ENCODE measurements around the gene OR52B6. TPM values are rescaled to one million over a fixed set of nuclear protein-coding genes. Genes with fewer than 3 reads are reported as not detected.

The OR52B6 gene
- total RNA-seq, 1 donor from 2014 or later = not detected

DNA sequence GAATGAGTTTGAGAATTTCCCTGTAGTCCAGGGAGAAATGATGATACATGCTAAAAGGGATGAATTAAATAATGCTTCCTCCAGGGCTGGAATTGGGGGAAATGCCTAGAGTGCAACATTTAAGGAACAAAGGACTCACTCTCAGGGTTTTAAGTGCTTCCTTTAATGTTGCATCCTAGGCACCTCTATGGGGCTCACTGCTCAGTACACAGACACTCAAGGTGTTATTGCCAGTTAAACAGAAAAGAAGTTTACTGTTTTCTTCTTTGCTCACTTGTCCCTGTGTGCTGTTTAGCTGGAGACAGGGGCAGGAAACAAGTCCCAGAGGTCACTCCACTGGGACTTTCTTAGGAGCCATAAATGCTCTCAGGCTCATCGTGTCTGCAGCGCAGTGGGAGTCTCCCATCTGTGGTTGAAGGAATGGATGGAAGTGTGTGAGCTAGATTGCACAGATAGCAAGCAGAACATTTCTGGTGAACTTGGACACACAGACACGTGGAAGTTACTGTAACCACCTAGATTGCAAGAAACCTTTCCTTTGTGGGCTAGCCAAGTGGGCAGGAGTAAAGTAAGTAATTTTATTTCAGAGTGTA is 24.0 kb upstream of the OR52B6 start:
- H3K27ac ChIP-seq = no peak overlapping the region
- no peak overlapping the region for H3K4me3 ChIP-seq
- no peaks in the 10 kb centered on the region for H3K9me3 ChIP-seq
- H3K4me1 ChIP-seq = no peaks in the 10 kb centered on the region
- no peak for DNase-seq (ENCODE audit: extremely low spot score in 2 of 2)
- H3K36me3 ChIP-seq = no peaks in the 10 kb centered on the region
- H3K27me3 ChIP-seq = no peaks in the 10 kb centered on the region
- intact Hi-C loops (cut with DNase I) = no loop called here
- no peak for TF ChIP-seq POLR2A (IDR thresholded peaks at IDR 0.05)
- TF ChIP-seq, protein P1, sequence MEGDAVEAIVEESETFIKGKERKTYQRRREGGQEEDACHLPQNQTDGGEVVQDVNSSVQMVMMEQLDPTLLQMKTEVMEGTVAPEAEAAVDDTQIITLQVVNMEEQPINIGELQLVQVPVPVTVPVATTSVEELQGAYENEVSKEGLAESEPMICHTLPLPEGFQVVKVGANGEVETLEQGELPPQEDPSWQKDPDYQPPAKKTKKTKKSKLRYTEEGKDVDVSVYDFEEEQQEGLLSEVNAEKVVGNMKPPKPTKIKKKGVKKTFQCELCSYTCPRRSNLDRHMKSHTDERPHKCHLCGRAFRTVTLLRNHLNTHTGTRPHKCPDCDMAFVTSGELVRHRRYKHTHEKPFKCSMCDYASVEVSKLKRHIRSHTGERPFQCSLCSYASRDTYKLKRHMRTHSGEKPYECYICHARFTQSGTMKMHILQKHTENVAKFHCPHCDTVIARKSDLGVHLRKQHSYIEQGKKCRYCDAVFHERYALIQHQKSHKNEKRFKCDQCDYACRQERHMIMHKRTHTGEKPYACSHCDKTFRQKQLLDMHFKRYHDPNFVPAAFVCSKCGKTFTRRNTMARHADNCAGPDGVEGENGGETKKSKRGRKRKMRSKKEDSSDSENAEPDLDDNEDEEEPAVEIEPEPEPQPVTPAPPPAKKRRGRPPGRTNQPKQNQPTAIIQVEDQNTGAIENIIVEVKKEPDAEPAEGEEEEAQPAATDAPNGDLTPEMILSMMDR (IDR thresholded peaks at IDR 0.05) = no peak
- TF ChIP-seq POLR2AphosphoS5 (IDR thresholded peaks at IDR 0.05; ENCODE audit: insufficient read depth in 1 of 2, low read depth in 1 of 2) = no peak

DNA sequence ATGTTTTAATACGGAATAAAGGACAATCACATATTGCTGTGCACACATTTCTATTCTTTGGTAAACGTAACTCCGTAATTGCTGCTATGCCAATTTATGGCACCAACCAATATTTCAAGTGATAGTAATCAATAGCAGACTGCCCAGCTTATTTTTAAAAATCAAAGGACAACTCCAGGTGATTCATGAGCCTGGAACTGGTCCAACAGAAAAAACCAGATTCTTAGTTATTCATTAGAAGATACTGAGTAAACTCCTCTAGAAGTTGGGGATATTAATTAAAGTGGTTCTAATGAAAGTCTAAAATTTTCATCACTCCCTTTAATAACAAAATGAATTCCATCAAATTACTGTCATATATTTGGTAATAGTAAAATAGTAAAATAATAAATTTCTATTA is 22.9 kb upstream of the OR52B6 start:
- TF ChIP-seq, protein P1 (IDR thresholded peaks at IDR 0.05) = no peak
- TF ChIP-seq POLR2AphosphoS5 (IDR thresholded peaks at IDR 0.05; ENCODE audit: insufficient read depth in 1 of 2, low read depth in 1 of 2) (no peak), POLR2A (IDR thresholded peaks at IDR 0.05) (no peak)
- DNase-seq (ENCODE audit: extremely low spot score in 2 of 2) = no peak
- Histone ChIP-seq H3K9me3 (no peaks in the 10 kb centered on the region), H3K4me3 (no peak overlapping the region), H3K4me1 (no peaks in the 10 kb centered on the region), H3K27ac (no peak overlapping the region), H3K36me3 (no peaks in the 10 kb centered on the region), H3K27me3 (no peaks in the 10 kb centered on the region)
- intact Hi-C loops (cut with DNase I) = no loop called here

DNA sequence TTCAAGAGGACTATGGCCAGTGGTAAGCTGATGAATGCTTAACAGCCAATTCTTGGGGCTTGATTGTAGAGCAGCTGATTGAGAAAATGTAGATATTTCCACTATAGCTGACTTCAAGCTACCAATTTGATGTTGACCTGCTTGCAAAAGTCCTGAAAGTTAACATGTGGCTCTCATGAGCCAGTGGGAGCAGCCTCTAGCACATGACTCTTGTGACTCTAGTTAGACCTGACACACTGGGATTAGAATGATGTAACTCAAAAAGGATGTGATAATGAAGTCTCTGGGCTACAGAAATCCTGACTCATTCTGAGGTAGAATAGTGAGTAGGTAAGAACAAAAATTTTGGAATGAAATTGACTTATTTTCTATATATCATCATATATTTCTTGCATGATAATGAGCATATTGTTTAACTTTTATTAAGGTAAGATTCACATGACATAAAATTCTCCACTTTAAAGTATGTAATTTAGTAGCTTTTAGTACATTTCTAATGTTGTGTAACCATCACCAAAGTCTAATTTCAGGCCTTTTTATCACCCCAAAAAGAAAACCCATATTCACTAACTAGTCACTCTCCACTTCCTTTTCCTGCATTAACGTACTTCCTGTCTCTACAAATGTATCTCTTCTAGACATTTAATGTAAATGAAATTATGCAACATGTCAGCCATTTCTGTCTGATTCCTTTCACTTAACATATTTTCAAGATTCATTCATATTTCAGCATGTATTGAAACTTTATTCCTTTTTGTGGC is 16.2 kb upstream of the OR52B6 start:
- TF ChIP-seq POLR2A (IDR thresholded peaks at IDR 0.05) (no peak), POLR2AphosphoS5 (IDR thresholded peaks at IDR 0.05; ENCODE audit: insufficient read depth in 1 of 2, low read depth in 1 of 2) (no peak)
- TF ChIP-seq, protein P1 (IDR thresholded peaks at IDR 0.05) = no peak
- H3K4me3 ChIP-seq = no peak overlapping the region
- H3K9me3 ChIP-seq = no peaks in the 10 kb centered on the region
- no peaks in the 10 kb centered on the region for H3K4me1 ChIP-seq
- no peak overlapping the region for H3K27ac ChIP-seq
- no peak for DNase-seq (ENCODE audit: extremely low spot score in 2 of 2)
- no peaks in the 10 kb centered on the region for H3K36me3 ChIP-seq
- no peaks in the 10 kb centered on the region for H3K27me3 ChIP-seq
- intact Hi-C loops (cut with DNase I) = no loop called here

DNA sequence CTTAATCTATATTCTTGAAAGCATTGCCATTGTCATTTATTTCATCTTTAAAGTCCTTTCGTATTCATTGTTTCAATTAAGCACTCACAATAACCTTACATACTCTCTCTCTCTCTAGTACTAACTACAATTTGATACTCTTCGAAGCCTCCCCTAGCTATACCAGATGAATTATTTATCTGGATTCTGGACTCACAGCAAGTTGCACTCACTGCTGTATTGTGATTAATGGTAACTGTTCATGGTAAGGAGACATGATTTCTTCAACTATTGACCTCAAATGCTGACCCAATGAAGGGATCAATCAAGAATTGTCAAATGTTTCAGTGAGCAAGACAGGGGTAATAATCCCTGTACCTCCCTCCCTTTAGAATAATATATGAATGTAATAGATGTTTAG is 6.0 kb upstream of the OR52B6 start:
- TF ChIP-seq POLR2AphosphoS5 (IDR thresholded peaks at IDR 0.05; ENCODE audit: insufficient read depth in 1 of 2, low read depth in 1 of 2) (no peak), POLR2A (IDR thresholded peaks at IDR 0.05) (no peak)
- TF ChIP-seq, protein P1 (IDR thresholded peaks at IDR 0.05) = no peak
- no peak for DNase-seq (ENCODE audit: extremely low spot score in 2 of 2)
- intact Hi-C loops (cut with DNase I) = no loop called here
- Histone ChIP-seq H3K27me3 (no peaks in the 10 kb centered on the region), H3K9me3 (no peaks in the 10 kb centered on the region), H3K36me3 (no peaks in the 10 kb centered on the region), H3K4me1 (no peaks in the 10 kb centered on the region), H3K4me3 (no peak overlapping the region), H3K27ac (no peak overlapping the region)

DNA sequence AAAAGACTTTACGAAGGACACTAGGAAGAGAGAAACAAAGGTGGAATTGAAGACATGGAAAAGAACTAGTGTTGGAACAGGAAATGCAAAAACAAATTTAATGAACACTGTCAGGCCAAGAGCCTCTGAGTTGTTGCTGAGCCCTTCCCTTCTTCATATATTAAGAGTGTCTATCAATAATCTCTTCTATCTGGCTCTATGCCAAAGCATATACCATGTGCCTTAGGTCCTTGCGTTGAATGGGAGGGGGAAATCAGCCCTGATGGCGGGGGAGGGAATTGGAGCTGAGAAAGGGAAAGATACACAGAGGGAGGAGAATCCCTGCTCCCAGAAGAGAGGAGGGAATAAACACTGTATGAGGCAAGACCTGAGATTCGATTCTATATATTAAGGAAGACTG is 5.5 kb upstream of the OR52B6 start:
- Histone ChIP-seq H3K4me3 (no peak overlapping the region), H3K36me3 (no peaks in the 10 kb centered on the region), H3K9me3 (no peaks in the 10 kb centered on the region), H3K27me3 (no peaks in the 10 kb centered on the region), H3K4me1 (no peaks in the 10 kb centered on the region), H3K27ac (no peak overlapping the region)
- DNase-seq (ENCODE audit: extremely low spot score in 2 of 2) = no peak
- TF ChIP-seq, protein P1 (IDR thresholded peaks at IDR 0.05) = no peak
- TF ChIP-seq POLR2A (IDR thresholded peaks at IDR 0.05) (no peak), POLR2AphosphoS5 (IDR thresholded peaks at IDR 0.05; ENCODE audit: insufficient read depth in 1 of 2, low read depth in 1 of 2) (no peak)
- intact Hi-C loops (cut with DNase I) = no loop called here

Data from vagina (tissue), 2 donors.